H9 (cell line): ENCODE results near the gene HELQ. TPM values are rescaled to one million over a fixed set of nuclear protein-coding genes. Genes with fewer than 3 reads are reported as not detected.

Experiments
- DNase-seq: peaks from one replicate; pipeline ENCODE4 v3.0.0-alpha.2; 2017
- H2AFZ ChIP-seq: one replicate; pipeline ENCODE4 v1.6.1; 2013; ENCODE audit warnings: mild to moderate bottlenecking, low read length, control low read depth, moderate library complexity
- H2AK5ac ChIP-seq: 2 replicates; pipeline ENCODE4 v1.6.1; 2013; ENCODE audit warnings: low read length, control low read depth, mixed read lengths; ENCODE audit not compliant: insufficient read length
- H2BK120ac ChIP-seq: one replicate; pipeline ENCODE4 v1.6.1; 2013; ENCODE audit warnings: low read depth, mild to moderate bottlenecking, low read length, control low read depth, inconsistent platforms; ENCODE audit not compliant: poor library complexity, severe bottlenecking
- H2BK12ac ChIP-seq: 2 replicates; pipeline ENCODE4 v1.6.1; 2013; ENCODE audit warnings: low read length, control low read depth, mixed read lengths, low read depth; ENCODE audit not compliant: insufficient read length
- H2BK15ac ChIP-seq: 2 replicates; pipeline ENCODE4 v1.6.1; 2013; ENCODE audit warnings: low read depth, low read length, control low read depth
- H2BK20ac ChIP-seq: one replicate; pipeline ENCODE4 v1.6.1; 2013; ENCODE audit warnings: low read depth, mild to moderate bottlenecking, low read length, control low read depth, inconsistent platforms; ENCODE audit not compliant: poor library complexity, severe bottlenecking
- H2BK5ac ChIP-seq: 2 replicates; pipeline ENCODE4 v1.6.1; 2013; ENCODE audit warnings: low read length, control low read depth, mixed read lengths; ENCODE audit not compliant: insufficient read length
- H3K14ac ChIP-seq: 2 replicates; pipeline ENCODE4 v1.6.1; 2013; ENCODE audit warnings: low read length, control low read depth; ENCODE audit not compliant: insufficient read depth
- H3K18ac ChIP-seq: 2 replicates; pipeline ENCODE4 v1.6.1; 2013; ENCODE audit warnings: low read depth, mild to moderate bottlenecking, mixed read lengths, low read length, control low read depth; ENCODE audit not compliant: insufficient read length
- H3K23ac ChIP-seq: 2 replicates; pipeline ENCODE4 v1.6.1; 2013; ENCODE audit warnings: low read length, control low read depth, mixed read lengths, low read depth; ENCODE audit not compliant: insufficient read length
- H3K23me2 ChIP-seq: 2 replicates; pipeline ENCODE4 v1.6.1; 2013; ENCODE audit warnings: low read depth, mild to moderate bottlenecking, mixed read lengths, low read length, control low read depth; ENCODE audit not compliant: insufficient read length, poor library complexity, severe bottlenecking
- H3K27ac ChIP-seq: 2 replicates; pipeline ENCODE4 v1.5.1; 2013; ENCODE audit warnings: low read length, control low read depth, mixed read lengths, low read depth; ENCODE audit not compliant: insufficient read length
- H3K27me3 ChIP-seq: 2 replicates; pipeline ENCODE4 v1.6.1; 2013; ENCODE audit warnings: low read length, control low read depth, inconsistent platforms; ENCODE audit not compliant: insufficient read depth
- H3K4ac ChIP-seq: 2 replicates; pipeline ENCODE4 v1.6.1; 2013; ENCODE audit warnings: low read depth, mild to moderate bottlenecking, control low read depth, inconsistent platforms, low read length, moderate library complexity
- H3K4me1 ChIP-seq: 2 replicates; pipeline ENCODE4 v1.6.1; 2013; ENCODE audit warnings: low read length, control low read depth, inconsistent platforms; ENCODE audit not compliant: insufficient read depth
- H3K4me2 ChIP-seq: 2 replicates; pipeline ENCODE4 v1.6.1; 2013; ENCODE audit warnings: low read length, control low read depth, mixed read lengths; ENCODE audit not compliant: insufficient read length, insufficient read depth
- H3K56ac ChIP-seq: 2 replicates; pipeline ENCODE4 v1.6.1; 2013; ENCODE audit warnings: low read depth, mild to moderate bottlenecking, mixed read lengths, low read length, control low read depth; ENCODE audit not compliant: insufficient read length
- H3K79me1 ChIP-seq: 2 replicates; pipeline ENCODE4 v1.6.1; 2013; ENCODE audit warnings: low read depth, mild to moderate bottlenecking, moderate library complexity, low read length, control low read depth, inconsistent platforms; ENCODE audit not compliant: insufficient read depth, poor library complexity, severe bottlenecking
- H3K79me2 ChIP-seq: 2 replicates; pipeline ENCODE4 v1.6.1; 2013; ENCODE audit warnings: low read length, control low read depth, inconsistent platforms; ENCODE audit not compliant: insufficient read depth
- H3K9ac ChIP-seq: 2 replicates; pipeline ENCODE4 v1.6.1; 2013; ENCODE audit warnings: low read length, control low read depth, mixed read lengths; ENCODE audit not compliant: insufficient read length; ENCODE audit errors: extremely low read depth
- H3K9me3 ChIP-seq: one replicate; pipeline ENCODE4 v1.6.1; 2013; ENCODE audit warnings: low read depth, low read length, inconsistent platforms; ENCODE audit not compliant: control insufficient read depth
- H3T11ph ChIP-seq: one replicate; pipeline ENCODE4 v1.6.1; 2013; ENCODE audit warnings: mild to moderate bottlenecking, low read length, control low read depth, inconsistent platforms
- H4K20me1 ChIP-seq: one replicate; pipeline ENCODE4 v1.6.1; 2013; ENCODE audit not compliant: control insufficient read depth, insufficient read length, insufficient read depth
- H4K5ac ChIP-seq: 2 replicates; pipeline ENCODE4 v1.6.1; 2013; ENCODE audit warnings: low read depth, mild to moderate bottlenecking, mixed read lengths, low read length, control low read depth; ENCODE audit not compliant: insufficient read length
- H4K8ac ChIP-seq: replicated peaks from 2 replicates; pipeline ENCODE4 v1.6.1; 2013; ENCODE audit warnings: low read length, control low read depth, mixed read lengths, low read depth; ENCODE audit not compliant: insufficient read length
- H4K91ac ChIP-seq: 2 replicates; pipeline ENCODE4 v1.6.1; 2013; ENCODE audit warnings: low read depth, mild to moderate bottlenecking, moderate library complexity, mixed read lengths, low read length, control low read depth; ENCODE audit not compliant: insufficient read length
- H3K27ac Mint-ChIP-seq, 3 experiments: 2 replicates in 2 of 3; 3 replicates in 1 of 3; pipeline ENCODE4 v1.8.0; 2020 to 2021; ENCODE audit warnings: mixed read lengths in 3 of 3, mild to moderate bottlenecking in 1 of 3, moderate library complexity in 1 of 3
- H3K27me3 Mint-ChIP-seq: 2 replicates; pipeline ENCODE4 v1.8.0; 2021; ENCODE audit warnings: low read depth, mild to moderate bottlenecking, moderate library complexity, mixed read lengths
- H3K36me3 Mint-ChIP-seq, 3 experiments: 2 replicates in 2 of 3; 3 replicates in 1 of 3; pipeline ENCODE4 v1.8.0; 2020 to 2021; ENCODE audit warnings: low read depth in 3 of 3, mixed read lengths in 3 of 3; ENCODE audit not compliant: insufficient read depth in 1 of 3
- H3K4me1 Mint-ChIP-seq, 2 experiments: 2 replicates each; pipeline ENCODE4 v1.8.0; 2020; ENCODE audit warnings: mixed read lengths in 2 of 2
- H3K4me3 Mint-ChIP-seq, 2 experiments: 2 replicates in 1 of 2; 3 replicates in 1 of 2; pipeline ENCODE4 v1.8.0; 2020 to 2021; ENCODE audit warnings: mild to moderate bottlenecking in 2 of 2, mixed read lengths in 2 of 2, moderate library complexity in 1 of 2
- H3K9me3 Mint-ChIP-seq, 2 experiments: 2 replicates in 1 of 2; 3 replicates in 1 of 2; pipeline ENCODE4 v1.8.0; 2020; ENCODE audit warnings: mild to moderate bottlenecking in 2 of 2, mixed read lengths in 2 of 2, moderate library complexity in 1 of 2
- CTCF ChIP-seq: fragments of 200-600 bp; sonication (generic); conservative IDR thresholded peaks from 3 replicates; pipeline ENCODE4 v1.8.0; 2021; ENCODE audit warnings: antibody characterized with exemption, mild to moderate bottlenecking
- WGBS: extraction: QIAGEN DNeasy Blood & Tissue Kit; methylation state at CpG from one replicate; pipeline ENCODE4 v1.1.7; 2013; ENCODE audit warnings: missing lambda C conversion rate, low lambda C conversion rate, mixed read lengths; ENCODE audit not compliant: insufficient read length; ENCODE audit errors: extremely low coverage; 5-methylcytosine and 5-hydroxymethylcytosine counted together
- total RNA-seq: library from RNA; stranded (reverse); gene quantifications from 2 replicates; pipeline ENCODE4 v1.2.1, GENCODE V29; 2021

HELQ gene
- total RNA-seq, 1 experiment from 2014 or later = 16.2 TPM

- H2BK15ac ChIP-seq = no peak overlapping the region
- H2BK12ac ChIP-seq = no peak overlapping the region
- H3K4me1 ChIP-seq = no peaks in the 10 kb centered on the region; the same call in 1 of the 2 replicates
- H2BK120ac ChIP-seq = no peak overlapping the region
- no peak overlapping the region for H4K5ac ChIP-seq
- H2AFZ ChIP-seq = no peak overlapping the region
- H2AK5ac ChIP-seq = no peak overlapping the region
- H3K14ac ChIP-seq = no peak overlapping the region
- peaks cover 0 to 4% (median 2%) of the 10 kb centered on the region in 3 experiments; a peak in 2 of 7 replicates for H3K36me3 Mint-ChIP-seq
- H3T11ph ChIP-seq = no peak overlapping the region
- H3K4me2 ChIP-seq = no peak overlapping the region
- H3K9ac ChIP-seq = no peak overlapping the region
- no peaks in the 10 kb centered on the region for H3K79me2 ChIP-seq
- no peaks in the 10 kb centered on the region for H3K27me3 ChIP-seq
- no peak overlapping the region for H3K56ac ChIP-seq
- WGBS = no CpG with 5 or more reads among the region's 4 CpGs
- H3K9me3 Mint-ChIP-seq = no peaks in the 10 kb centered on the region; a peak in 1 of 5 replicates
- TF ChIP-seq CTCF = no peak
- no peak overlapping the region for H3K18ac ChIP-seq
- H3K27me3 Mint-ChIP-seq = no peaks in the 10 kb centered on the region; the same call in 1 of the 2 replicates
- H3K27ac ChIP-seq = no peak overlapping the region
- H3K79me1 ChIP-seq = no peaks in the 10 kb centered on the region
- no peak overlapping the region for H4K91ac ChIP-seq
- no peak overlapping the region for H2BK5ac ChIP-seq
- H3K4me1 Mint-ChIP-seq = peaks cover 0 to 3% of the 10 kb centered on the region in 2 experiments; a peak in 2 of 4 replicates
- no peak for DNase-seq
- H3K9me3 ChIP-seq = no peaks in the 10 kb centered on the region
- no peak overlapping the region; a peak in 1 of 7 replicates for H3K27ac Mint-ChIP-seq
- H3K4ac ChIP-seq = no peak overlapping the region
- H4K20me1 ChIP-seq = no peaks in the 10 kb centered on the region
- H4K8ac ChIP-seq = no peak overlapping the region
- H3K4me3 Mint-ChIP-seq = no peak overlapping the region
- no peak overlapping the region for H3K23ac ChIP-seq
- H3K23me2 ChIP-seq = no peaks in the 10 kb centered on the region
- H2BK20ac ChIP-seq = no peak overlapping the region
These were observed 48.9 kb upstream of the HELQ start for GRCh38 chr4:83504503-83504902.
